OCI-LY1 (cell line): ENCODE data around the gene DIP2C.

Experiments used
- H2AFZ ChIP-seq: fragments of 200-600 bp; sonication (generic), shearing (Covaris generic); 2 replicates; pipeline ENCODE4 v1.6.0; 2014; ENCODE audit warnings: antibody characterized with exemption, mild to moderate bottlenecking, low read length
- H3F3A ChIP-seq: fragments of 200-600 bp; sonication (generic), shearing (Covaris generic); 2 replicates; pipeline ENCODE4 v1.6.0; 2014; ENCODE audit warnings: mild to moderate bottlenecking, antibody characterized with exemption, low read length, moderate library complexity; ENCODE audit not compliant: insufficient read depth
- H3K27ac ChIP-seq: fragments of 200-600 bp; sonication (generic); 2 replicates; pipeline ENCODE4 v1.5.1; 2014; ENCODE audit warnings: low read length, mixed run types, mild to moderate bottlenecking, low read depth; ENCODE audit not compliant: poor library complexity, severe bottlenecking
- H3K27me3 ChIP-seq: fragments of 200-600 bp; sonication (generic); 2 replicates; pipeline ENCODE4 v1.6.0; 2014; ENCODE audit warnings: antibody characterized with exemption, mild to moderate bottlenecking, low read length, moderate library complexity; ENCODE audit not compliant: insufficient read depth
- H3K36me3 ChIP-seq: fragments of 200-600 bp; sonication (generic); 2 replicates; pipeline ENCODE4 v1.6.1; 2014; ENCODE audit warnings: mild to moderate bottlenecking, antibody characterized with exemption, low read length, moderate library complexity, mixed read lengths; ENCODE audit not compliant: insufficient read depth
- H3K4me1 ChIP-seq: fragments of 200-600 bp; sonication (generic); 2 replicates; pipeline ENCODE4 v1.5.1; 2014; ENCODE audit warnings: mild to moderate bottlenecking, low read length, moderate library complexity; ENCODE audit not compliant: insufficient read depth, severe bottlenecking
- H3K4me2 ChIP-seq: fragments of 200-600 bp; sonication (generic), shearing (Covaris generic); 2 replicates; pipeline ENCODE4 v1.6.1; 2014; ENCODE audit warnings: low read length
- H3K4me3 ChIP-seq: fragments of 200-600 bp; sonication (generic); 2 replicates; pipeline ENCODE4 v1.5.1; 2014; ENCODE audit warnings: low read length, low read depth, mild to moderate bottlenecking, mixed read lengths; ENCODE audit not compliant: poor library complexity, severe bottlenecking
- H3K79me2 ChIP-seq: fragments of 200-600 bp; shearing (Covaris generic); 2 replicates; pipeline ENCODE4 v1.6.1; 2016; ENCODE audit warnings: mixed run types, low read length, mixed read lengths; ENCODE audit not compliant: insufficient read depth
- H3K9ac ChIP-seq: fragments of 200-600 bp; sonication (generic), shearing (Covaris generic); 2 replicates; pipeline ENCODE4 v1.6.1; 2014; ENCODE audit warnings: mild to moderate bottlenecking, low read length, mixed read lengths
- H3K9me2 ChIP-seq: fragments of 200-600 bp; sonication (generic), shearing (Covaris generic); 2 replicates; pipeline ENCODE4 v1.6.1; 2014; ENCODE audit warnings: low read depth, mild to moderate bottlenecking, low read length, mixed read lengths
- H3K9me3 ChIP-seq: fragments of 200-600 bp; shearing (Covaris generic); 2 replicates; pipeline ENCODE4 v1.6.1; 2014; ENCODE audit warnings: low read length, mixed read lengths
- H4K20me1 ChIP-seq: fragments of 200-600 bp; sonication (generic), shearing (Covaris generic); 2 replicates; pipeline ENCODE4 v1.6.0; 2016; ENCODE audit warnings: mild to moderate bottlenecking, low read length; ENCODE audit not compliant: insufficient read depth
- CTCF ChIP-seq: fragments of 200-600 bp; sonication (generic), shearing (Covaris generic); IDR thresholded peaks from 2 replicates; pipeline ENCODE4 v1.5.1; 2017; ENCODE audit warnings: mild to moderate bottlenecking, antibody characterized with exemption, low read length, moderate library complexity, mixed read lengths
- EZH2 ChIP-seq: fragments of 200-600 bp; sonication (generic), shearing (Covaris generic); IDR thresholded peaks from 2 replicates; pipeline ENCODE4 v1.8.0; 2017; ENCODE audit warnings: borderline replicate concordance, mixed run types, mild to moderate bottlenecking, antibody characterized with exemption, low read length, moderate library complexity, mixed read lengths

Gene DIP2C

DNA sequence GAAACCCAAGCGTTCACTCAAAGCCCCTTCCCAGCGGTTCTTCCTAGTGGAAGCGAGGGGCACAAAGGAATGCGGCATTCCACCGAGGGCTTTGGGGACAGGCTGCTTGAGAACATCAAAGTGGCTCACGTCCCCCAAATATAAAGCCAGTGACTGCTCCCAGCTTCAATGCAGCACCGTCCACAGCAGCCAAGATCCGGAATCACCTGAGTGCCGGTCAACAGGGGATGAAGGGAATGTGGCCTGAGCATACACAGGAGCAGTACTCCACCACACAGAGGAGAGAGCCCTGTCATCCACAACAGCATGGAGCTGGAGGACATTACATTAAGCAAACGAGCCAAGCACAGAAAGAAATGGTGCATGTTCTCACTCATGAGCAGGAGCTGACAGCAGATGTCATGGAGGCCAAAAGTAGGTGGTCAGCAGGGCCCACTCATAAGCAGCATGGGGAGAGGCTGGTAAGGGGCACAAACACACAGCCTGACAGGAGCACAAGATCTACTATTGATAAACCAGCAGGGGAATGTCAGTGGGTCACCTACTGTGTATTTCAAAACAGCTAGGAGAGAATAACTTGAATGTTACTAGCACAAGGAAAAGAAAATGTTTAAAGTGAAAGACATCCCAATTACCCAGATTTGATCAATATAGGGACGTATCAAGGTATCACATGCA, 79.5 kb downstream of the DIP2C start:
- Histone ChIP-seq H3K4me2 (no peak overlapping the region), H2AFZ (no peak overlapping the region), H3K9ac (no peak overlapping the region), H4K20me1 (no peaks in the 10 kb centered on the region), H3K27ac (peak overlapping the region; percentile 82), H3K36me3 (no peaks in the 10 kb centered on the region), H3K79me2 (peaks cover 12% of the 10 kb centered on the region), H3K4me3 (no peak overlapping the region), H3K4me1 (peaks cover 61% of the 10 kb centered on the region), H3F3A (peaks cover 15% of the 10 kb centered on the region), H3K9me3 (0 out of 2 replicates have a peak, but pooled peaks cover 3% of the 10 kb centered on the region), H3K9me2 (no peaks in the 10 kb centered on the region), H3K27me3 (no peaks in the 10 kb centered on the region)
- no peak for TF ChIP-seq CTCF
- TF ChIP-seq EZH2 = no peak

- H3K79me2 ChIP-seq = peaks cover 19% of the 10 kb centered on the region
- H3K27me3 ChIP-seq = no peaks in the 10 kb centered on the region
- H3K27ac ChIP-seq = peak overlapping the region; percentile 82
- H3K9me3 ChIP-seq = 0 out of 2 replicates have a peak, but pooled peaks cover 3% of the 10 kb centered on the region
- peaks cover 61% of the 10 kb centered on the region for H3K4me1 ChIP-seq
- no peaks in the 10 kb centered on the region for H3K36me3 ChIP-seq
- peaks cover 15% of the 10 kb centered on the region for H3F3A ChIP-seq
- no peaks in the 10 kb centered on the region for H3K9me2 ChIP-seq
- no peak overlapping the region for H2AFZ ChIP-seq
- H3K9ac ChIP-seq = no peak overlapping the region
- no peak overlapping the region for H3K4me3 ChIP-seq
- no peak overlapping the region for H3K4me2 ChIP-seq
- H4K20me1 ChIP-seq = no peaks in the 10 kb centered on the region
- no peak for TF ChIP-seq EZH2
- TF ChIP-seq CTCF = no peak
Measured at GRCh38 chr10:609262-609658, 80.2 kb downstream of the DIP2C start.

DNA sequence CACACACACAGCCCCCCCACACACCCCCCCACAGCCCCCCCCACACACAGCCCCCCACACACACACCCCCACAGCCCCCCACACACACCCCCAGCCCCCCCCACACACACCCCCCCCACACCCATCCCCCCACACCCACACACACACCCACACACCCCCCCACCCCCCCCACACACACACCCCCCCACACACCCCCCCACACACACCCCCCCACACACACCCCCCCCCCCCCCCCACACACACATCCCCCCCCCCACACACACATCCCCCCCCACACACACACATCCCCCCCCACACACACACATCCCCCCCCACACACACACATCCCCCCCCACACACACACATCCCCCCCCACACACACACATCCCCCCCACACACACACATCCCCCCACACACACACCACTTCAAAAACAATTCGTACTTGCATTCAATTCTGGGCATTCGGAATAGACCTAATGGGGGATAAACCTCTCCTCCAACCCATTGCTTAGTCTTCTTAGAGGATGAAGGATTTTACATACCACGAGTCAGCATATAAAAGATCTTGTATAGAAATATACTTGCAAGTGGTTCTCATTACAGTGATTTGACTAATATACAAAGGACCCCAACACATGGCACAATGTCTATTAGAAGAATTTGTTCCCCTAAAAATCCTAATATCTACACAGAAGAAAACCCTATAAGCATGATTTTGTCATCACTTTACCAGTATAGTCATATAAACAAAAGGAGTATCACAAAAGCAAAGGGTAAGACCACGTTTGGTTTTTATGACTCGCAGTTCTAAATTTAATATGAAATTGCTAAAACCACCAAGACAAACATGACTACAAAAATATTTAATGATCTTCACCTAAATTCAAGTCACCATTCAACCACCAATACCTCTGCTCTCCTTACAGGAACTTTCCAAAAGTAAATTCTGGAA, 80.9 kb downstream of the DIP2C start:
- no peaks in the 10 kb centered on the region for H3K27me3 ChIP-seq

More for the DNA sequence above, 80.9 kb downstream of the DIP2C start:
- Histone ChIP-seq H3K4me2 (no peak overlapping the region), H3K4me3 (no peak overlapping the region), H3K9me2 (no peaks in the 10 kb centered on the region), H3K36me3 (no peaks in the 10 kb centered on the region), H3K4me1 (peaks cover 66% of the 10 kb centered on the region), H3K27ac (peak overlapping the region; percentile 82), H3K79me2 (peaks cover 23% of the 10 kb centered on the region), H2AFZ (no peak overlapping the region), H4K20me1 (no peaks in the 10 kb centered on the region), H3F3A (peaks cover 15% of the 10 kb centered on the region), H3K9ac (no peak overlapping the region), H3K9me3 (0 out of 2 replicates have a peak, but pooled peaks cover 3% of the 10 kb centered on the region)
- no peak for TF ChIP-seq CTCF
- TF ChIP-seq EZH2 = no peak
